Stimulated activated naive CD4-positive, alpha-beta T cell (primary cell): ENCODE data around the gene HTR2B.
"Not testable (repeated sequence)": the region's sequence is repeated elsewhere in the genome, so short reads cannot be mapped to it uniquely, and the experiment has no call there.

Experiments
- DNase-seq, 6 experiments: peaks; one replicate each; lab custom pipeline; 2025; lab: John Stamatoyannopoulos, UW

The HTR2B gene

GRCh38 chr2:231124838-231125568 is at the start of gene HTR2B:
HTR2B (minus strand) TSS chr2:231125042; CDS start chr2:231123764, 1,278 bp downstream.
- peak in 3 of 6 experiments; percentile 17 to 32 (median 27) for DNase-seq

- DNase-seq: no peak
Measured at GRCh38 chr2:231174211-231174651, 49.4 kb upstream of the HTR2B start.

- no peak for DNase-seq
Measured at GRCh38 chr2:231172025-231172424, 47.2 kb upstream of the HTR2B start.

- no peak for DNase-seq
Measured at GRCh38 chr2:231170055-231170454, 45.2 kb upstream of the HTR2B start.

DNA sequence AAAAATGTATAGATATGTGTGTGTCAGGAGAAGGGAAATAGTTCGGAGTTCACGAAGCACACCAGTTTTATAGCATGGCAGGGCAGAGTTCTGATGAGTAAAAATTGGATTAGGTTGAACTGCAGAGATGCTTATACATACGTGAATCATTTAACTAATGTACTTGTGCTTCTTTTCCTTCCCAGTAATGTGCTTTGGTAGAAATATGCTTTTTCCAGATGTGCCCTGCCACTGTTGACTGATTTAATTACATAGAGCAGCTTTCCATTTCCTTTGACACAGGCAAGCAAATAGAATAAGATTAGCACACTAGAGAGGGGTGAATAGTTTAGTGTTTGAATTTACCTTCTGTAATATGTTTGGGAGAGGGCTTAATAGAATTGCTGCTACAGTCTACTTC is 44.6 kb upstream of the HTR2B start:
- no peak for DNase-seq

DNA sequence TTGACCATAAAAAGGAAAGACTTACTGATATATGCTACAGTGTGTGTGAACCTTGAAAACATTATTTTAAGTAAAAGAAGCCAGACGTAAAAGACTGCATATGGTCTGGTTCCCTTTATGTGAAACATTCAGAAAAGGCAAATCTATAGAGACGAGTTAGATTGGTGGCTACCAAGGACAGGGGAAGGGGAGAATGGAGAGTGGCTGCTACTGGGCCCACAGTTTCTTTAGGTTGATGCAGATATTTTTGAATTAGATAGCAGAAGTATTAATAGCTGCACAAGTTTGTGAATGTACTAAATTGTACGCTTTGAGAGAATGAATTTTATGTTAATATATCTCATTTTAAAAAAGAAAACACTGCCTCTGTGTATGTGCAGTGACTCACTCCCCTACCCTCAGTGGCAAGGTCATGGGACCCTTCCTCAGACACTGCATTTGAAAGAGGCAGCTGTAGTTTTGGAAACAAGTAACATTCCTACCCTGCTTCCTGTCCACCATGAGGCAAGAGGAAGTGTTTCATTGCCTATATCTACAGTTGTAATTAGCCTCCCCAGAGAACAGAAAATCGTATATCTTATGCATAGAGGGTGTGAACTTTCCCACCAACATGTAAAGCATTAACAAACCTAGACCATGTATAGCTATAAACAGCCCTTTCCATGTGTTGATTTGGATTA is 43.8 kb upstream of the HTR2B start:
- DNase-seq: no peak

DNA sequence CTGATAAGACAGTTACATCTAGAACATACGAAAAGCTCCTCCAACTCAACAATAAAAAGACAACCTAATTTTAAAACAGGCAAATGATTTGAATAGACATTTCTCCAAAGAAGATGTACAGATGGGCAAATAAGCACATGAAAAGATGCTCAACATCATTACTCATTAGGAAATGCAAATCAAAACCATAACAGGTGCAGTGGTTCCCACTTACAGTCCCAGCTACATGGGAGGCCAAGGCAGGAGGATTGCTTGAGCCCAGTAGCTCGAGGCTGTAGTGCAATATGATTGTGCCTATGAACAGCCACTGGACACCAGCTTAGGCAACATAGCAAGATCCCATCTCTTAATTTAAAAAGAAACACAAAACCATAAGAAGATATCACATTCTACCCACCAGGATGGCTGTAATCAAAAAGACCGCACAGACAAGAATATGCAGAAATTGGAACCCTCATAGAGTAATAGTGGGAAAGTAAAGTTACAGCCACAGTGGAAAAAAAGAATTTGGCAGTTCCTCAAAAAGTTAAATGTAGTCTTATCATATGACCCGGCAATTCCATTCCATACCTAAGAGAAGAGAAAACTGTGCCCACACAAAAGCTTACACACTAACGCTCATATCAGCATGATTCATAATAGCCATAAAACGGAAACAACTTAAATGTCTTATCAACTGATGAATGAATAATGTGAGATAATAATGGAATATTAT is 43.1 kb upstream of the HTR2B start:
- DNase-seq: no peak

DNA sequence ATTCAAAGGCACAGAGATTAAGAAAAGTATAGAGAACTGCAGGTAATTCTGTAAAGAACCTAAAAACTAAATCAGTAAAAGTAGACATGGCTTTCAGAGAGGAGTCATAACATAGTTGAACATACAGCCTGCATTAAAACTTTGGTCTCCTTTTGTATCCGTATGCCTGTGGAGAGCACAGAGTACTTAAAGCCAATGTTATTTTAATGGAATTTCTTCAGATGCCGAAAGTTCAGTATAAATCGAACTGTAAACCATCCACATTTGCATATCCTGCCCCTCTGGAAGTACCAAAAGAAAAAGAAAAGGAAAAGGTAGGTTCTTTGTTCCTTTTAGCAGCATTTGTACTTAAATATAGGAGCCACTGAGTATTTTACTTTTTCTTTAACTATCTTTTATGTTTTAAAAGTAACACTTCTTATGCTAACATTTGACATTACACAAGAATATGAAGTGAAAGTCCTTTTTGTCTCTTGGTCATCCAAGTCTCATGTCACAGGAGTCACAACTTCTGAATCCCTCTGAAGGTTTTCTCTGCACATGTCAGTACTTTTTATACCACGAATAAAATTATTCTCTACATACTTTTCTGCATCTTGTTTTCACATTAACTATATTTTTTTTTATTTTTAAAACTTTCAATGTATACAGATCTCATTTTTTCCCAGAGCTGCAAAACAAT is 38.7 kb upstream of the HTR2B start:
- DNase-seq: no peak

DNA sequence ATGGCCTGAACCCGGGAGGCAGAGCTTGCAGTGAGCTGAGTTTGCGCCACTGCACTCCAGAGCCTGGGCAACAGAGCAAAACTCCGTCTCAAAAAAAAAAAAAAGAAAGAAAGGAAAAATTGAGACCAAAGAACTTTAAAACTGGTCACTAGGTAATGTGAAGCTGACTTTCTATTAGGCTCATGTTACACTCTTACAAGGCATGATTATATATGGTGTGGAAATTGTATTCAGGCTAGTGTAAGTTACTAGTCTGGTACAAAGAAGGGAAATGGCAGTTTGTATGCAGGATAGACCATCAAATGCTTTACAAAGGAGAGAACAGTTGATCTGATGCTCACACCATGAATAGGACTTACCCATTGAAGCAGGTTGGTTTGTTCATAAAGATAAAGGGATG is 38.2 kb upstream of the HTR2B start:
- no peak for DNase-seq

DNA sequence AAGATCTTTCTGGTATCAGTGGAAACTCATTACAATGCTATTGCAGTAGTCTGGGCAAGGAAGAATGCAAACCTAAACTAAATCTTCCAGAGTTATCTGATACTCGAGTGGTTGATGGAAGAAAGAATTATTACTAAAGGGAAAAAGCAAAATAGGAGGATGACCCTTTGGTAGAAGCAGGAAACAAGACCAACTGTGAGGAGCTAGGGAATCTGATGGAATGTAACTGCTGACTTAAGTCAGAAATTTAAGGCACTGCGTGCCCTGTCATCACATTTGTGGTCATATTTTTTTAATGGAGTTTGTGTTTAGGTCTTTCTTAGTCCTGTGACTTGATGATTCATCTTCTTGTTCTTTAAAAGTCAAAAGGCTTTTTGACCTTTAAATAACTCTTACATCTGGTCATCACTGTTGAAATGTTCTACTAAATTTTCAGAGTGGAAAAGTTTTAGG is 37.1 kb upstream of the HTR2B start:
- no peak for DNase-seq

DNA sequence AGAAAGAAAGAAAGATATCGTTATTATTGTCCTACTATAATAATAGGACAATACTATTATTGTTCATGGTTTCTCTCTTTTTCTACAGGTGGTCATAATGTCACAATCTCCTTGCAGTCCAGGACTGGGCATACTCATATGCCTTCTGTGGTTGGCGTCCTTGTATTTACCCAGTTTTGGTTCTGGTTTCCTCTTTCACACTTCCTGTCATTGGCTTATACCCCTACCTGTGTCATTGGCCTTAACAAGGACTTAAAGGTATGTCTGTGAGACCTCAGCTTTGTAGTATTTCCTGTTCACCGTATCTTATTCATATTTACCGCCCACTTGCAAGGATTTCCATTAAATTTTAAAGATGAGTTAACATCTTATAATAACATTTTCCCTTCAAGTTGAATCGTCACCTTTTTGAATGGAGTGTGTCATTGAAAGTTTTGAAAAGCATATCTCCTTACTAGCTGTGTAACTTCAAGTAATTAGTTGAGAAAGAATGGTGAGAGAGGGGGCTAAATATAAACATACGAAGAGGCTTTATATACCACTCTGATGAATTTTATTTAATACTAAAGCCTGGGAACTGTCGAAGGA is 36.5 kb upstream of the HTR2B start:
- no peak for DNase-seq

GRCh38 chr2:231160701-231161100 is 35.9 kb upstream of the HTR2B start:
- DNase-seq: no peak

GRCh38 chr2:231159306-231159705 is 34.5 kb upstream of the HTR2B start:
- no peak for DNase-seq

- no peak for DNase-seq
Measured at GRCh38 chr2:231152800-231153557, 28.1 kb upstream of the HTR2B start.

DNA sequence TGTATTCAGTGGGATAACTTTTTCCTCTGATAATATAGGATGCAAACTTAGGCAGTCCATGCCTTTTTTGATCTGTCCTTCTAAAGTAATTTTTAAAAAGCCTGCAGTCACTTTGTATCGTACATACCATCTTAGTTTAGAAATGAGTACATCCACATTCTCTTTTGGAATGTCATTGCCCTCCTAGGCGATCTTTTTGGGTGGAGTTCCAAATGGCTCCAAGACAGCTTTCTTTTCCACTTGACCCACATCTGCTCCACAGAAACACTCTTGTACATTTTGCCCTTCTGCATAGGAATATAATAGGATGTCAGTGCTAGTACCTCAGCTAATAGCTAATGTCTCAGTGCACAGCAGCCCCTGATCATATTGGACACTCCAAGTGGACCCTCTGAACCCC is 21.8 kb upstream of the HTR2B start:
- DNase-seq: no peak

DNA sequence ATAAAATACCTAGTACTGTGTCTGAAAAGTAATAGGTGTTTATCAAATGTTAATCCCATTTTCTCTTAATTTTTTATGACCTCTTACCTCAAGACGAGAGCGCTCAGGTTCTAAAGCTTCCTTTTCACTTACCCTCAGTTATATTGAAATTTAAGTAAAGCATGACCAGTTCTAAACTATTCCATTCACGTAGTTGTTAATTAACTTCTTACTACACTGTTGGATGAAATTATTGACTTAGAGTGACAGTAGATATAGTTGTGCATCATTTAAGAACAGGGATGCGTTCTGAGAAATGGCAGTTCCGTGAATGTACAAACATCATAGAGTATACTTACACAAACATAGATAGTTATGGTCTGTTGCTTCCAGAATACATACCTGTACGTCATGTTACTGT is 20.1 kb upstream of the HTR2B start:
- no peak for DNase-seq

GRCh38 chr2:231140808-231141207 is 16.0 kb upstream of the HTR2B start:
- not testable (repeated sequence) for DNase-seq

DNA sequence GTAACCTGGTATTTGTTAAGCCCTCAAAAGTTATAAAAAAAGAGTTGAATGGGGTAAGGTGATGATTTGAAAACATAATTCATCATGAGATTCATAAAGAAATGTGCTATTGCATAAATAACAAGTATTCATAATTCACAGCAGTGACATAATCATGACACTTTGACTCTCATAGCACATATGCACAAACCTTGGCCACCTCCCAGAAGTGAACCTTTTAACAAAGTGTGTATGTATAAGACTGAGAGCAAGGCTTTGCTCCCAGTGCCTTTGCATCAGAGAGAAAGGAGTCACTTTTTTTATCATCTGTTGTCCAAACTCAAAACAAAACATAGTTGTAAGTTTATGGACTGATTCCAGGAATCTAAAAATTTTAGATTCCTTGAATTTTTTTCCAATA is 15.0 kb upstream of the HTR2B start:
- no peak for DNase-seq

DNA sequence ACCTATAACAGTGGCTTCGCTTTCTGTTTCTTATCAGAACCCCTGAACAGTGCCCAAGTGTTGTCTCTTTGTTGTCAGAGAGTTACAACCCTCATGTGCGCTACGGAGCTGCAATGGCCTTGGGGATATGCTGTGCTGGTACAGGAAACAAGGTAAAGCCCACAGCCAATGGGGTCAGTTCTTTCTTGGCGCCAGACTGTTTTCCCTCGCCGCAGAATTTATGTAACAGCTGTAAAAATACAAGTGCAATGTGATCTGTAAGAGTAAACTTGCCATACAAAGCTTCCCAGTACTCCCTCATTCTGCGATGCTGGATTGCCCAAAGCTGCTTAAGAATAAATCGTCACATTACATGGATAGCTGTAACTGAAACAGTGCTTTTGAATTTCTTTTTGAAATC is 13.9 kb upstream of the HTR2B start:
- DNase-seq: no peak

GRCh38 chr2:231134910-231135655 is 10.2 kb upstream of the HTR2B start:
- no peak for DNase-seq
